GM19043 (cell line): ENCODE data around the gene INCA1.

Experiments used
- ATAC-seq: cut with Tn5 transposase; IDR thresholded peaks from one replicate; pipeline ENCODE4 v1.9.1; 2021; ENCODE audit warnings: low read depth; ENCODE audit not compliant: unreplicated experiment

Gene INCA1

DNA sequence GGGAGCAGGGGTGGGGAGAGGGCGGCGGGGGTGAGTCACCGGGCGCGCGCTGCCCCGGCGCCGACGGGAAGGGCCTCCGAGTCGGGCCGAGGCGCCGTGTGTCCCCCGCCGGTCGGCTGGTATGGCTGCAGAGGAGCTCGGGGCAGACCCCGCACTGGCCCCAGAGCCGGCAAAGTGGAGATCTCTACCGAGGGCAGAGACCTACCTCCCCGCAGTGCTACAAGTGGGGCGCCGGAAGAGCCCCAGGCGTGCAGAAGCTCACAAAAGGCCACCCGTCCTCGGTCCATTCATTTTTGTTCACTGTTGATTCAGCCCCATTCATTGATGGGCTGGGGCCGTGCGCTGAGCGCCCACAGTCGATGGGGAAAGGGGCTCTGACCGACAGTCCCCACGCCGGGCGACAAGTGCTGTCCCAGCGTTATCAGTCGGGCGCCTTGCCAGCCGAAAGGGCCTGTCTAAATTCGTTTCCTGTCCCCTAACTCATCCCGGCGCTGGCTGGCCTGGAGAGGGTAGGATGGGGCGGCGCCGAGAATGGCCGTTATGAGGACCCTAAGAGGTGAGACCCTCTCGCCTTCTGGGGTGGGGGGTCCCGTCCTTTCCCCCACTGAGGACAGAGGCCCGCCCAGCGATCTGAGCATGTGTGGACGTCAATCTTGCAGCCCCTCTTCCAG is 47.1 kb downstream of the INCA1 start:
- no peak for ATAC-seq

GRCh38 chr17:4949321-4950074 is 47.8 kb downstream of the INCA1 start:
- peak; percentile 35 for ATAC-seq

DNA sequence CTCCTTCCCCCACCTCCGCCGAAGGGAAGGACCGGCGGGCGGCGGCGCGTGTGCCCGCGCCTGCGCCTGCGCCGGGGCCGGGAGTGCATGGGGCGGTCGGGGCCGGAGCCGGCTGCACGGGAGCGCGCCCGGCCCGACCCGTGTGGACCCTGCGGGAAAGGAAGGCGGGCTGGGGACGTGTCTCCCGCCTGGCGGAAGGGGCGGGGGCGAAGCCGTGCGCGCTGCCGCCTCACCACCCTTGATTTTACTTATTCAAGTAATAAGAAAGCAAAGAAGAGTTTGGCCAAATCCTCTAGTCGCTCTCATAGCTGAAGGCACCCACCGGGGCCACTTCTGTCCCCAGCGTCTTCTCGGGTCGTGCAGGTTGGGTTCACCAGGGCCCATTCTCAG is 48.4 kb downstream of the INCA1 start:
- peak; percentile 21 for ATAC-seq

GRCh38 chr17:4948166-4948930 is 49.0 kb downstream of the INCA1 start, which contains the start of gene PFN1:
Gene PFN1 (minus strand): TSS chr17:4948530. CDS start chr17:4948394, 136 bp downstream.
- ATAC-seq, result no peak

GRCh38 chr17:4947411-4948165 is 49.7 kb downstream of the INCA1 start:
- ATAC-seq, result no peak

GRCh38 chr17:4947010-4947410 is 50.3 kb downstream of the INCA1 start:
- no peak for ATAC-seq

DNA sequence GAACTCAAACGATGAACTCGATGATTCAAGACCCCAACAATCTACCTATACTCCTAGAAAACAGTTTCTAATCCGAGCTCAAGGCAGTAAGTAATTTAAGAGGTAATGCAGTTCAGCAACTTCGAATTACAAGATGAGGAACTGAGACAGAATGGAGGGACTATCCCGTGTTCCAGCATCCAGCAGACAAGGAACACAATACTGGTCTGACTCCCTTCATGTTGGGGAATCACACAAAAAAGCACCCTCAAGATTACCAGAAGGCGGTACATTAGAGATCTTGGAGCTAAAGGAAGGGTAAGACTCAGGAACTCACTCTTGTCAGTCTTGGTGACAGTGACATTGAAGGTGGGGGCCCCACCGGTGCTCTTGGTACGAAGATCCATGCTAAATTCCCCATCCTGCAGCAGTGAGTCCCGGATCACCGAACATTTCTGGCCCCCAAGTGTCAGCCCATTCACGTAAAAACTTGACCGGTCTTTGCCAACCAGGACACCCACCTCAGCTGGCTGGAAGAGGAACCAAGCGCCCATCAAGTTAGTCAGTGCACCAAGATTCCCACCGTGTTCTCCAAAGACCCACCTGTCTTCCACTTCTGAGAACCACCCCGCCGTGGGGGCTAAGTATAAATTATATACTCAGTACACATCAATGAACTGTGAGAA is 50.9 kb downstream of the INCA1 start:
- ATAC-seq, result no peak

DNA sequence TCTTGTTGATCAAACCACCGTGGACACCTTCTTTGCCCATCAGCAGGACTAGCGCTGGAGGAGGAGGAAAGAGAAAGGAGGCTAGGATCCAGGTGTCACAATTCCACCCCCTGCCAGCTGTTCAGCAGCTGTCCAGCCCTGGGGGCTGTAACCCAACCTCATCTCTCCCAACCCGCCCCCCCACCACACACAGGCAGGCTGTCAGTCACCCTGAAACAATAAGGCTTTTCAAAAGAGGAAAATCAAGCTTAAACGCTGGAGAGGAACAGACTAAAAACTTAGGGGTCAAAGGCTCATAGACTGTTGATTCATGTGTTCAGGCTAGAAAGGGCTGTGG is 51.4 kb downstream of the INCA1 start:
- no peak for ATAC-seq

- ATAC-seq, result no peak
Measured at GRCh38 chr17:4945176-4945943, 52.0 kb downstream of the INCA1 start.

DNA sequence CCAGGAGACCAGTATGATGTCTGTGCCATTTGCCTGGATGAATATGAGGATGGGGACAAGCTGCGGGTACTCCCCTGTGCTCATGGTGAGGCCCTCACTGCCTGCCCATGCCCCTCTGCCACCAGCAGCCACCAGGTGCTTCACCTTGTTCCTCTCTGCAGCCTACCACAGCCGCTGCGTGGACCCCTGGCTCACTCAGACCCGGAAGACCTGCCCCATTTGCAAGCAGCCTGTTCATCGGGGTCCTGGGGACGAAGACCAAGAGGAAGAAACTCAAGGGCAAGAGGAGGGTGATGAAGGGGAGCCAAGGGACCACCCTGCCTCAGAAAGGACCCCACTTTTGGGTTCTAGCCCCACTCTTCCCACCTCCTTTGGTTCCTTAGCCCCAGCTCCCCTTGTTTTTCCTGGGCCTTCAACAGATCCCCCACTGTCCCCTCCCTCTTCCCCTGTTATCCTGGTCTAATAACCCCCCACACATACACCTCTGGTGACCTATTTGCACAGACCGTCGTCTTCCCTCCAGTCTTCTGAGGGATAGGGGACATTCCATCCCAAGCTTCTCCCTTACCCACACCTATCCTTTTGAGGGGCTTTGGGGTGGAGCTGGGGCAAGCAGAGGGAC is 52.7 kb downstream of the INCA1 start:
- ATAC-seq, result no peak

- ATAC-seq, result no peak
Measured at GRCh38 chr17:4944163-4944553, 53.2 kb downstream of the INCA1 start.

DNA sequence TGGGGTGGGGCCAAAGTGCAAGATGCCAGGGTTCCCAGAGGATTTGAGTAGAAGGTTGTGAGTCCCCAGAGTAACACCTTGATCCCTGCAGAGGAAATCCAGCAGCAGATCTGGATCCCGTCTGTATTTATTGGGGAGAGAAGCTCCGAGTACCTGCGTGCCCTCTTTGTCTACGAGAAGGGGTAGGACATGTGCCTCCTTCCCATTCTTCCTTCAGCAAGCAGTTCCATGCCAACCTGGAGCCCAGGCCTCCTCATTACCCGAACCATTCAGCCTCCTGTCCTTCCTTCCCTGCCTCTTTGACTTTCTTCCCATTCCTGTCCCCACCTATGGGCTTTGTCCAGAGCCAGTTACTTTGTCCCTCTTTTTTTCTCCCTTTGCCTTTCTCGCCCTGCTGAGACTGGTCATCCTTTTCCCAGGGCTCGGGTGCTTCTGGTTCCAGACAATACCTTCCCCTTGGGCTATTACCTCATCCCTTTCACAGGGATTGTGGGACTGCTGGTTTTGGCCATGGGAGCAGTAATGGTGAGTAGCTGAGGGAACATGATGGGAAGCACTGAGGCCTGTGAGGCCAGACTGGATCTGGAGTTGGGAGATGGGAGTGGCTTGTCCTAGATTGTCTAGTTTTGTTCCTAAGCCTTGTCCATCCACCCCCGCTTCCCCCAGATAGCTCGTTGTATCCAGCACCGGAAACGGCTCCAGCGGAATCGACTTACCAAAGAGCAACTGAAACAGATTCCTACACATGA is 54.4 kb downstream of the INCA1 start:
- ATAC-seq, result no peak

DNA sequence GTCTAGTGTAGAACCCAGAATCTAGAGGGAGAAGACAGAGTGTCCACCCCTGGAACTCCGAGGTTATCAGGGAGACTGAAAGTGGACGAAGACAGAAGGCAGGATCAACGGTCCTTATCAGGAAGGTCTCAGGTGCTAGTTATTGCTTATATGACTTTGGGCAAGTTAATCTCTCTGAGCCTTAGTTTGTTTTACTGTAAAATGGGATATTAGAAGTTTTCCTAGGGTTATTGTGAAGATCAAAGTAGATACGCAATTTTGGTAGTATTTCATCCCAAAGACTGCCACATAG is 56.1 kb downstream of the INCA1 start:
- no peak for ATAC-seq

- no peak for ATAC-seq
Measured at GRCh38 chr17:4940555-4941318, 56.6 kb downstream of the INCA1 start.

DNA sequence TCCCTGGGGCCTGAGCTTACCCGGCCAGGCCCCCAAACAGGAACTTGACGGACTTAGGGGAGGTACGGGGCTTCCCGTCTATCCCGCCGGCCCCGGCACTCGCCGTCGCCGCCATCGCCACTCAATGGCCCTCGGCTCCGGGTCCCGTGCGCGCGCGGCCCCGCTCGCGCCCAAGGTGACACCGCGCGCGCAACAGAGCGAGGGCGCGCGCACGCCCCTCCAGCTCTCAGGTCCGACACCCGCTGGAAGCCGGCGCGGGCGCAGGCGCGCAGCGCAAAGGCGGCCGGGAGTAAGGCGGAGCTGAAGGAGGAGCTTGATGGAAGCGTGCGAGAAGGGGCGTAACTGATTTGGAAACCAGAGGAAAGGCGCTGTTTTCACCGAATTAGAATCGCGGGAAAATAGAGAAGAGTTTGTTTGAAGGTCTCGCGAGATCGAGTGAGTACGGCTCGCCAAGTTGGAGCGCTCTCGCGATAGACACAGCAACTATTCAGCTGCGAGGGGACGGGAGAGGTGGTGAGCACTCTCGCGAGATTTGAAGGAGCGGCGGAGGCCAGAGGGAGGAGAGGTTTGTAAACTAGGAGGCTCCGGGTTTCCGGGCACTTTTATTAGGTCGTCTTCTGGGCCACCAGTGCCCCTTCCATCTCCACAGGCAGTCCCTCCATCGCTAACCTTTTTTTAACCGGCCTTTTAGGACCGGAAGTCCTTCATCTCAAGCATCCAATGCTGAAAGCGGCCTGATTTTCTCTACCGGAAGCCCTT is 57.3 kb downstream of the INCA1 start, which contains the start of the genes RNF167 and SLC25A11:
Gene RNF167 (plus strand): TSS at position 473 of the 759 bp plus-strand sequence. CDS start 642 bp downstream, outside the sequence.
Gene SLC25A11 (minus strand): TSS at position 251 of the 759 bp plus-strand sequence. CDS start 136 bp downstream, at position 115.
- ATAC-seq, result peak; percentile 70

GRCh38 chr17:4939546-4939795 is 57.9 kb downstream of the INCA1 start:
- ATAC-seq, result no peak
